ENCODE data around the gene DENND1A. TPM values are rescaled to one million over a fixed set of nuclear protein-coding genes. Genes with fewer than 3 reads are reported as not detected.

Gene DENND1A
- total and polyA plus RNA-seq, 4 experiments from 2014 or later, result 1.4 to 14.2 (median 9.9) TPM

DNA sequence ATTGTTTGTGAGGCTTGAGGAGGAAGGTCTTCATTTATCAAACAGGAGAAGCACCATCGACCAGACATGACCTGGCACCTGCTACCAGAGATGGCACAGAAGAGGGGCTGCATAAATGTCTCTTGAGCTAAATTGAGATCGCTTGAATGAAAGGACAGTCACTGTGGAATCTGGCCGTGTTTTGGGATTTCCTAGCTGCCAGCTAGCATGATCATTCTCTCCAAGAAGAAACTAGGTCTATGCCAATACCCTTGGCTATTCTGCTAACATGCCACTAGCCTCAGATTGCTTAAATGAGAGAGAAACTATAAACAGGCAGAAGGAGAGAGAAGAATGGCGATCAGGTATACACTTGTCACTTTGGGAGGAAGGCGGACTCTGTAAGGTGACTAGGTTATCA, 324.6 kb downstream of the DENND1A start:
- H3K27ac ChIP-seq (ENCODE audit: low read depth, low read length), result no peak overlapping the region
- no peaks in the 10 kb centered on the region for H3K27me3 Mint-ChIP-seq
- no peaks in the 10 kb centered on the region for H3K36me3 ChIP-seq (ENCODE audit: insufficient read depth, low read length)
- H3K27me3 ChIP-seq (ENCODE audit: insufficient read depth, low read length), result no peaks in the 10 kb centered on the region
- ChIA-PET POLR2A (ENCODE audit: partially characterized antibody) (no interaction called here), CTCF (ENCODE audit: partially characterized antibody) (interaction anchor here (0.7 kb wide), 1 partner anchor 15 kb away, joined by 3 read pairs; no protein-coding TSS in a partner anchor)
- no peak overlapping the region for H3K4me3 Mint-ChIP-seq
- no peaks in the 10 kb centered on the region for H3K4me1 Mint-ChIP-seq
- DNase-seq, result no peak
- no peaks in the 10 kb centered on the region for H3K4me1 ChIP-seq (ENCODE audit: insufficient read depth, low read length)
- H3K9me3 Mint-ChIP-seq, result no peaks in the 10 kb centered on the region
- no peak overlapping the region for H3K4me3 ChIP-seq (ENCODE audit: low read length in 2 of 2)
- intact Hi-C loops (cut with micrococcal nuclease), result no loop called here
- no peak overlapping the region for H3K27ac Mint-ChIP-seq
- H3K9me3 ChIP-seq (ENCODE audit: control insufficient read depth in 1 of 2, low read length in 2 of 2), result no peaks in the 10 kb centered on the region
- peaks cover 0 to 35% of the 10 kb centered on the region in 2 donors for H3K36me3 Mint-ChIP-seq

DNA sequence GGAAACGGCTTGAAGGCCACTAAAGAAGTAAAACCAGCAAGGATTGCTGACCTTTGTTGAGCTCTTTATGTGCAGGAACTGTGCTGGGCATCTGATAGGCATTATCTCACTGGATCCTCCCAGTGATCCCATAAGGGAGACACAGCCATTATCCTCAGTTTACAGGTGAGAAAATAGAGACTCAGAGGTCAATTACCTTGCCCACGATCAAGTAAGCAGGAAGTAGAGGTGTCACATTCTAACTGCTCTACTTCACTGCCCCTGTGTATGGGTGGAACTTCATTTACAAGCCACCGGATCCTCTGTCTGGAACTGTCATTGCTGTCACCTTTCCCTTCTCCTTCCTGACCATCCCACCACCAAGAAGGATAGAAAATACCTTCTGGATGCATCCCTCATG, 325.1 kb downstream of the DENND1A start:
- Mint-ChIP-seq H3K4me1 (no peaks in the 10 kb centered on the region), H3K4me3 (no peak overlapping the region), H3K27me3 (no peaks in the 10 kb centered on the region), H3K9me3 (no peaks in the 10 kb centered on the region), H3K36me3 (peaks cover 0 to 40% of the 10 kb centered on the region in 2 donors), H3K27ac (no peak overlapping the region)
- DNase-seq, result no peak
- intact Hi-C loops (cut with micrococcal nuclease), result no loop called here
- CTCF ChIA-PET (ENCODE audit: partially characterized antibody), result no interaction called here
- H3K36me3 ChIP-seq (ENCODE audit: insufficient read depth, low read length), result no peaks in the 10 kb centered on the region
- POLR2A ChIA-PET (ENCODE audit: partially characterized antibody), result no interaction called here
- no peaks in the 10 kb centered on the region for H3K4me1 ChIP-seq (ENCODE audit: insufficient read depth, low read length)
- H3K9me3 ChIP-seq (ENCODE audit: control insufficient read depth in 1 of 2, low read length in 2 of 2), result no peaks in the 10 kb centered on the region
- H3K4me3 ChIP-seq (ENCODE audit: low read length in 2 of 2), result no peak overlapping the region
- no peak overlapping the region for H3K27ac ChIP-seq (ENCODE audit: low read depth, low read length)
- H3K27me3 ChIP-seq (ENCODE audit: insufficient read depth, low read length), result no peaks in the 10 kb centered on the region

DNA sequence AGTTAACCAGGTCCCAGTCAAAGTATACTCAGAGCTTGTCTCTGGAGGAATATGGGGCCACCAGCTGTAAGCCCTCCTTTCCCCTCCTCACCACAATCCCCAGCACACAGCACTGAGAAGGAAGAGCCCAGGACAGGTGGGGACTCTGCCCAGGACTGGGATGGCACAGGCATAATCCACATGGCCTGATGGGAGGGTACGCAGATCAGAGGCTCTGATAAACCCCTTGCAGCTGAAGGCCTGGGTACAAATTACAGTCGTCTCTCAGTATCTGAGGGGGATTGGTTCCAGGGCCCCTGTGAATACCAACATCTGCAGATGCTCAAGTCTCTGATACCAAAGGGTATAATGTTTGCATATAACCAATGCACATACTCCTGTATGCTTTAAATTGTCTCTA, 328.1 kb downstream of the DENND1A start:
- no peaks in the 10 kb centered on the region for H3K9me3 ChIP-seq (ENCODE audit: control insufficient read depth in 1 of 2, low read length in 2 of 2)
- no peaks in the 10 kb centered on the region for H3K36me3 ChIP-seq (ENCODE audit: insufficient read depth, low read length)
- Mint-ChIP-seq H3K36me3 (peaks cover 0 to 28% of the 10 kb centered on the region in 2 donors), H3K4me1 (no peaks in the 10 kb centered on the region), H3K9me3 (no peaks in the 10 kb centered on the region), H3K27ac (no peak overlapping the region), H3K27me3 (no peaks in the 10 kb centered on the region), H3K4me3 (no peak overlapping the region)
- ChIA-PET CTCF (ENCODE audit: partially characterized antibody) (no interaction called here), POLR2A (ENCODE audit: partially characterized antibody) (no interaction called here)
- no peak overlapping the region for H3K4me3 ChIP-seq (ENCODE audit: low read length in 2 of 2)
- no peak overlapping the region for H3K27ac ChIP-seq (ENCODE audit: low read depth, low read length)
- H3K27me3 ChIP-seq (ENCODE audit: insufficient read depth, low read length), result no peaks in the 10 kb centered on the region
- intact Hi-C loops (cut with micrococcal nuclease), result no loop called here
- H3K4me1 ChIP-seq (ENCODE audit: insufficient read depth, low read length), result no peaks in the 10 kb centered on the region
- no peak for DNase-seq

DNA sequence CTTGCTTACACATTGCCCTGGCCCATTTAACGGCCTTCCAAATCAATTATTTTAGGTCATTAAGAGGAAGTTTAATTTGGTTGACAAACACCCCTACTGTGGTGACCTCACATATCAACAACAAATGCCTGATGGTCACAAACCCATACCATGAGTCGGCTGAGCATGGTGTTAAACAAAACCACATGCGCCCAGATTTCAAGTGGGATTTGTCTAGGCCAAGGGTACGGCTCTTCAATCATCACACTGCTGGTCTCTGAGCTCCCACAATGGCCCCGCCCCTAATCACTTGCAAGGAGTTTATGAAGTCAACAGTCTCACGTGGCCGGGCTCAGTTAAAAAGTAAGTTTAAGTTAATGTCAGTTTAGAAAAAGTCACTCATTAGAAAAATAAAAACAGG, 330.1 kb downstream of the DENND1A start:
- Histone ChIP-seq H3K27ac (ENCODE audit: low read depth, low read length) (no peak overlapping the region), H3K9me3 (ENCODE audit: control insufficient read depth in 1 of 2, low read length in 2 of 2) (no peaks in the 10 kb centered on the region), H3K36me3 (ENCODE audit: insufficient read depth, low read length) (no peaks in the 10 kb centered on the region), H3K27me3 (ENCODE audit: insufficient read depth, low read length) (no peaks in the 10 kb centered on the region), H3K4me1 (ENCODE audit: insufficient read depth, low read length) (no peaks in the 10 kb centered on the region), H3K4me3 (ENCODE audit: low read length in 2 of 2) (no peak overlapping the region)
- intact Hi-C loops (cut with micrococcal nuclease), result no loop called here
- ChIA-PET CTCF (ENCODE audit: partially characterized antibody) (no interaction called here), POLR2A (ENCODE audit: partially characterized antibody) (no interaction called here)
- H3K36me3 Mint-ChIP-seq, result peaks cover 2 to 28% of the 10 kb centered on the region in 2 donors
- no peaks in the 10 kb centered on the region for H3K27me3 Mint-ChIP-seq
- H3K4me1 Mint-ChIP-seq, result no peaks in the 10 kb centered on the region
- H3K27ac Mint-ChIP-seq, result no peak overlapping the region
- H3K4me3 Mint-ChIP-seq, result no peak overlapping the region
- DNase-seq, result no peak
- H3K9me3 Mint-ChIP-seq, result no peaks in the 10 kb centered on the region

DNA sequence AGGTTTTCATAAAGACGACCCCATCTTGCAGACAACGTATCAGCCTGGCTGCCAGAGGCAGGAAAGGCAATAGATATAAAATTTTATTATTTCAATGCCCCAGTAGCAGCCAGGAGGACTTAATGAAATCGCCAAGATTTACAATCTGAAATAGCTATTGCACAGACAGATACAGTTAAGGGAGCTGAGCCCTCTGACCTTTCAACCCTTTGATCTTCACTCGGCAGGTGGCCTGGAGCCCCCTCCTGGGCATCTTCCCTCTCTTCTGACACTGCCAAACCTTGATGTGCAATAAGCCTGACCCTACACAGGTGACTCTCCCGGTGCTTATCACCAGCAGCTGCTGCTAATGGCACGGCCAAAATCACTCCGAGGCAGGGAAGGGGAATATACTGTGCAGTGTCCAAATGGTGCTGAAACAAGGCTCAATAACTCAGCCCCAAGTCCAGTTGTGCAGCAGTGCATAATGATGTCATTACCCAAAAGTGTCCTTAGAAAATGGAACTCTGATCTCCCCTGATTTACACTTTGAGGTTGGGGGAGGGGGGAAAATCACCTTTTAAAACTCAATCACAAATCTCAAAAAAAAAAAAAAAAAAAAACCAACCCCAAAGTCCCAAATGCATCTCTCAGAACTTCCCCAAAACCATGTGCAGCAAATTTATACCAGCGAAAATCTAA, 331.9 kb downstream of the DENND1A start:
- Histone ChIP-seq H3K4me1 (ENCODE audit: insufficient read depth, low read length) (no peaks in the 10 kb centered on the region), H3K9me3 (ENCODE audit: control insufficient read depth in 1 of 2, low read length in 2 of 2) (no peaks in the 10 kb centered on the region), H3K27ac (ENCODE audit: low read depth, low read length) (no peak overlapping the region), H3K36me3 (ENCODE audit: insufficient read depth, low read length) (no peaks in the 10 kb centered on the region), H3K4me3 (ENCODE audit: low read length in 2 of 2) (no peak overlapping the region), H3K27me3 (ENCODE audit: insufficient read depth, low read length) (no peaks in the 10 kb centered on the region)
- no peak overlapping the region for H3K4me3 Mint-ChIP-seq
- peaks cover 6 to 39% of the 10 kb centered on the region in 2 donors for H3K36me3 Mint-ChIP-seq
- no peaks in the 10 kb centered on the region for H3K27me3 Mint-ChIP-seq
- POLR2A ChIA-PET (ENCODE audit: partially characterized antibody), result interaction anchor here (0.7 kb wide), 1 partner anchor 40 kb away, joined by 3 read pairs; no protein-coding TSS in a partner anchor
- H3K4me1 Mint-ChIP-seq, result no peaks in the 10 kb centered on the region
- CTCF ChIA-PET (ENCODE audit: partially characterized antibody), result no interaction called here
- intact Hi-C loops (cut with micrococcal nuclease), result no loop called here
- H3K9me3 Mint-ChIP-seq, result no peaks in the 10 kb centered on the region
- no peak for DNase-seq
- H3K27ac Mint-ChIP-seq, result no peak overlapping the region

DNA sequence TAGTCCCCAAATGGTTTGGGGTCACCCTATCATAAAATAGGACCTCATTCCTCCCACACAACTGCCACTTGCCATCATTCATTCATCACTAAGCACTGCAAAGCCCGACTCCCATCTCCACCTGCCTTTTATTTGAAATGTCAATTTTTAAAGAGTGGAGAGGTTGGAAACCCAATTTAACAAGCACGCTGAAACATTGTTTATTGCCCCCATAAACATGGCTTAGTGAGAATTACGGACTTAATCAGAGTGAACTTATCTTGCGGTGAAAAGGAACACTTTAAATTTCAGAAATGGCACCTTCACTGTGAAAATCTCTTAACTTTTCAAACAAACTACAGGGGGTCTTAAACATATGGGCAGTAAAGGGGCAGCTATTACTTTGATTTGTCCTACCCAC, 332.9 kb downstream of the DENND1A start:
- Histone ChIP-seq H3K27me3 (ENCODE audit: insufficient read depth, low read length) (no peaks in the 10 kb centered on the region), H3K4me3 (ENCODE audit: low read length in 2 of 2) (no peak overlapping the region), H3K36me3 (ENCODE audit: insufficient read depth, low read length) (no peaks in the 10 kb centered on the region), H3K27ac (ENCODE audit: low read depth, low read length) (no peak overlapping the region), H3K4me1 (ENCODE audit: insufficient read depth, low read length) (no peaks in the 10 kb centered on the region), H3K9me3 (ENCODE audit: control insufficient read depth in 1 of 2, low read length in 2 of 2) (no peaks in the 10 kb centered on the region)
- H3K27me3 Mint-ChIP-seq, result no peaks in the 10 kb centered on the region
- intact Hi-C loops (cut with micrococcal nuclease), result no loop called here
- H3K27ac Mint-ChIP-seq, result peak overlapping the region in 1 of 7 donors; percentile 17
- no peak for DNase-seq
- CTCF ChIA-PET (ENCODE audit: partially characterized antibody), result no interaction called here
- no peak overlapping the region for H3K4me3 Mint-ChIP-seq
- H3K4me1 Mint-ChIP-seq, result no peaks in the 10 kb centered on the region
- peaks cover 6 to 42% of the 10 kb centered on the region in 2 donors for H3K36me3 Mint-ChIP-seq
- H3K9me3 Mint-ChIP-seq, result no peaks in the 10 kb centered on the region
- POLR2A ChIA-PET (ENCODE audit: partially characterized antibody), result no interaction called here

DNA sequence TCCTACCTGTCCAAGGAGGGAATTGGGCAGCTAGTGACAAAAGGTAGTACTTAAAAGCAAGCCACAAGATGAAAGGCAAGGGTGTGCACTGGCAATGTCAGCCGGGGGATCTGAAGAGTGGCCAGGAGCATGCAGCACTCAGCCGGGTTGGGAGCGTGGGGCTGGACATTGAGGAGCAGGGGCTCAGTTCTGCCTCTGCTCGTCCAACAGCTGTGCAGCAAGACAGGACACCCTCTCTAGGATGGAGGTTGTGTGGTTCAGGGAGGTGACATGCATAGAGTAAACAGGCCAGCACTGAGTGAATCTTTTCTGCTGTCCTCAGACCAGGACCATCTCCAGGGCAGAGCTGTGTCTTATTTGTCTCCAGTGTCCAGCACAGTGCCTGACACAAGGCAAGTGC, 338.6 kb downstream of the DENND1A start:
- H3K9me3 ChIP-seq (ENCODE audit: control insufficient read depth in 1 of 2, low read length in 2 of 2), result no peaks in the 10 kb centered on the region
- intact Hi-C loops (cut with micrococcal nuclease), result no loop called here
- no peak overlapping the region for H3K27ac Mint-ChIP-seq
- no peak overlapping the region for H3K27ac ChIP-seq (ENCODE audit: low read depth, low read length)
- H3K36me3 Mint-ChIP-seq, result peaks cover 22 to 69% of the 10 kb centered on the region in 2 donors
- peaks cover 0 to 31% (median 22%) of the 10 kb centered on the region in 8 donors for H3K9me3 Mint-ChIP-seq
- no peaks in the 10 kb centered on the region for H3K36me3 ChIP-seq (ENCODE audit: insufficient read depth, low read length)
- no peak for DNase-seq
- H3K4me1 ChIP-seq (ENCODE audit: insufficient read depth, low read length), result no peaks in the 10 kb centered on the region
- POLR2A ChIA-PET (ENCODE audit: partially characterized antibody), result no interaction called here
- no peaks in the 10 kb centered on the region for H3K27me3 ChIP-seq (ENCODE audit: insufficient read depth, low read length)
- H3K4me1 Mint-ChIP-seq, result no peaks in the 10 kb centered on the region
- no peaks in the 10 kb centered on the region for H3K27me3 Mint-ChIP-seq
- no peak overlapping the region for H3K4me3 ChIP-seq (ENCODE audit: low read length in 2 of 2)
- no peak overlapping the region for H3K4me3 Mint-ChIP-seq
- CTCF ChIA-PET (ENCODE audit: partially characterized antibody), result no interaction called here

DNA sequence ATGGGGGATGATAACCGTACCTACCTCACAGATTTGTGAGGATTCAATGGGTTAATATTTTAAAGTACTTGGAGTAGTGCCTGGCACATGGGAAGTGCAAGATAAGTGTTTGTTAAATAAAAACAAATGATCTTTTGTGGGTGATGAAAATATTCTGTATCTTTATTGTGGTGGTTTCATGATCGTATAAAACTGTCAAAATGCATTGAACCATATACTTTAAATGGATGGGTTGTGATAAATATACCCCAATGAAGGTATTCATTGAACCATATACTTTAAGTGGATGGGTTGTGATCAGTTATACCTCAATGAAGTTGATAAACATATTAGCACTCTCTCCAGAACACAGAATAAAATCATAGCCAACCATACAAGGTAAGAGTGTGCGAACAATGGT, 339.4 kb downstream of the DENND1A start:
- Histone ChIP-seq H3K4me1 (ENCODE audit: insufficient read depth, low read length) (no peaks in the 10 kb centered on the region), H3K36me3 (ENCODE audit: insufficient read depth, low read length) (no peaks in the 10 kb centered on the region), H3K9me3 (ENCODE audit: control insufficient read depth in 1 of 2, low read length in 2 of 2) (no peaks in the 10 kb centered on the region), H3K4me3 (ENCODE audit: low read length in 2 of 2) (no peak overlapping the region), H3K27me3 (ENCODE audit: insufficient read depth, low read length) (no peaks in the 10 kb centered on the region), H3K27ac (ENCODE audit: low read depth, low read length) (no peak overlapping the region)
- Mint-ChIP-seq H3K27ac (no peak overlapping the region), H3K36me3 (peaks cover 22 to 66% of the 10 kb centered on the region in 2 donors), H3K9me3 (peaks cover 0 to 35% (median 22%) of the 10 kb centered on the region in 8 donors), H3K4me1 (no peaks in the 10 kb centered on the region), H3K4me3 (no peak overlapping the region), H3K27me3 (no peaks in the 10 kb centered on the region)
- ChIA-PET CTCF (ENCODE audit: partially characterized antibody) (no interaction called here), POLR2A (ENCODE audit: partially characterized antibody) (no interaction called here)
- intact Hi-C loops (cut with micrococcal nuclease), result no loop called here
- DNase-seq, result no peak
